Parathyroid adenoma (tissue), 2 donors: ENCODE measurements around the gene KCNK3.

Experiments
- H2AFZ ChIP-seq: fragments of 300-600 bp; sonication (generic); one replicate; pipeline ENCODE4 v1.7.0; 2017; ENCODE audit warnings: antibody characterized with exemption, mild to moderate bottlenecking
- H3K27ac ChIP-seq: fragments of 300-600 bp; sonication (generic); one replicate; pipeline ENCODE4 v1.7.0; 2017
- H3K27me3 ChIP-seq: fragments of 300-600 bp; sonication (generic); one replicate; pipeline ENCODE4 v1.7.0; 2017; ENCODE audit warnings: low read length; ENCODE audit not compliant: control insufficient read depth, insufficient read depth
- H3K36me3 ChIP-seq: fragments of 300-600 bp; sonication (generic); one replicate; pipeline ENCODE4 v1.7.0; 2017; ENCODE audit warnings: low read length; ENCODE audit not compliant: control insufficient read depth, insufficient read depth
- H3K4me1 ChIP-seq: fragments of 300-600 bp; sonication (generic); one replicate; pipeline ENCODE4 v1.7.0; 2017; ENCODE audit warnings: control low read depth
- H3K4me2 ChIP-seq: fragments of 300-600 bp; sonication (generic); one replicate; pipeline ENCODE4 v1.7.0; 2017; ENCODE audit warnings: low read length
- H3K4me3 ChIP-seq: fragments of 300-600 bp; sonication (generic); one replicate; pipeline ENCODE4 v1.7.0; 2017; ENCODE audit warnings: low read depth, low read length
- H3K79me2 ChIP-seq: fragments of 300-600 bp; sonication (generic); one replicate; pipeline ENCODE4 v1.7.0; 2017; ENCODE audit warnings: control low read depth
- H3K9ac ChIP-seq: fragments of 300-600 bp; sonication (generic); one replicate; pipeline ENCODE4 v1.7.0; 2017; ENCODE audit warnings: mild to moderate bottlenecking
- H3K9me3 ChIP-seq: fragments of 300-600 bp; sonication (generic); one replicate; pipeline ENCODE4 v1.7.0; 2017; ENCODE audit warnings: low read length; ENCODE audit not compliant: control insufficient read depth
- TF ChIP-seq, protein P1 (sequence below): fragments of 300-600 bp; sonication (generic); IDR thresholded peaks from one replicate; pipeline ENCODE4 v1.7.0; 2017; ENCODE audit warnings: antibody characterized with exemption, mild to moderate bottlenecking
- donor health status: primary hyperparathyroidism.

KCNK3 gene

GRCh38 chr2:26675651-26676255, 16.8 kb upstream of the KCNK3 start:
- H3K4me2 ChIP-seq: no peak overlapping the region
- no peak overlapping the region for H3K4me3 ChIP-seq
- H3K4me1 ChIP-seq: peaks cover 3% of the 10 kb centered on the region
- H3K36me3 ChIP-seq: no peaks in the 10 kb centered on the region
- no peak overlapping the region for H3K27ac ChIP-seq
- no peaks in the 10 kb centered on the region for H3K27me3 ChIP-seq
- no peaks in the 10 kb centered on the region for H3K9me3 ChIP-seq
- TF ChIP-seq, protein P1, sequence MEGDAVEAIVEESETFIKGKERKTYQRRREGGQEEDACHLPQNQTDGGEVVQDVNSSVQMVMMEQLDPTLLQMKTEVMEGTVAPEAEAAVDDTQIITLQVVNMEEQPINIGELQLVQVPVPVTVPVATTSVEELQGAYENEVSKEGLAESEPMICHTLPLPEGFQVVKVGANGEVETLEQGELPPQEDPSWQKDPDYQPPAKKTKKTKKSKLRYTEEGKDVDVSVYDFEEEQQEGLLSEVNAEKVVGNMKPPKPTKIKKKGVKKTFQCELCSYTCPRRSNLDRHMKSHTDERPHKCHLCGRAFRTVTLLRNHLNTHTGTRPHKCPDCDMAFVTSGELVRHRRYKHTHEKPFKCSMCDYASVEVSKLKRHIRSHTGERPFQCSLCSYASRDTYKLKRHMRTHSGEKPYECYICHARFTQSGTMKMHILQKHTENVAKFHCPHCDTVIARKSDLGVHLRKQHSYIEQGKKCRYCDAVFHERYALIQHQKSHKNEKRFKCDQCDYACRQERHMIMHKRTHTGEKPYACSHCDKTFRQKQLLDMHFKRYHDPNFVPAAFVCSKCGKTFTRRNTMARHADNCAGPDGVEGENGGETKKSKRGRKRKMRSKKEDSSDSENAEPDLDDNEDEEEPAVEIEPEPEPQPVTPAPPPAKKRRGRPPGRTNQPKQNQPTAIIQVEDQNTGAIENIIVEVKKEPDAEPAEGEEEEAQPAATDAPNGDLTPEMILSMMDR: no peak
- H3K79me2 ChIP-seq: no peaks in the 10 kb centered on the region
- H2AFZ ChIP-seq: no peak overlapping the region
- H3K9ac ChIP-seq: no peak overlapping the region

- H3K9me3 ChIP-seq: no peaks in the 10 kb centered on the region
- H3K79me2 ChIP-seq: no peaks in the 10 kb centered on the region
- peaks cover 4% of the 10 kb centered on the region for H3K4me1 ChIP-seq
- H3K27me3 ChIP-seq: no peaks in the 10 kb centered on the region
- H2AFZ ChIP-seq: no peak overlapping the region
- no peak overlapping the region for H3K4me2 ChIP-seq
- no peaks in the 10 kb centered on the region for H3K36me3 ChIP-seq
- no peak overlapping the region for H3K4me3 ChIP-seq
- no peak overlapping the region for H3K9ac ChIP-seq
- H3K27ac ChIP-seq: no peak overlapping the region
- TF ChIP-seq, protein P1: no peak
These were observed 14.5 kb upstream of the KCNK3 start for GRCh38 chr2:26678035-26678434.

DNA sequence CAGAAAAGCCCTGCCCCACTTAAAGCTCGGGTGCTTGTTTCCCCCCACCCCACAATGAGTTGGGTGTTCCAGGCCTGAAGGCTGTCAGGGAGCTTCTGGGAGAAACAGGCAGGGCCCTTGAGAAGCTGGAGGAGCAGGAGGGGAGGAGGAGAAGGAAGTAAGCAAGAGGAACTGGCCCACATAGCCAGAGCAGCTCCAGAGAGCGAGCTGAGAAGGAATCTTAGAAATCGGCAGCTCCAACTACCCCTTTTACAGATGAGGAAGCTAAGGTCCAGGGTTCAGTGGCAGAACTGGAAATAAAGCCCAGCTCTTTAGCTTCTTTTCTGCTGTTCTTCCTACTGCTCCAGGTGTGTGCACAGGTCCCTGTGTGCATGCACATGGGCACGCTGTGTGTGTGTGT, 12.7 kb upstream of the KCNK3 start:
- no peaks in the 10 kb centered on the region for H3K79me2 ChIP-seq
- H3K4me3 ChIP-seq: no peak overlapping the region
- H3K27ac ChIP-seq: no peak overlapping the region
- H3K36me3 ChIP-seq: no peaks in the 10 kb centered on the region
- no peaks in the 10 kb centered on the region for H3K9me3 ChIP-seq
- peaks cover 4% of the 10 kb centered on the region for H3K4me1 ChIP-seq
- H2AFZ ChIP-seq: no peak overlapping the region
- no peaks in the 10 kb centered on the region for H3K27me3 ChIP-seq
- TF ChIP-seq, protein P1: no peak
- H3K9ac ChIP-seq: no peak overlapping the region
- H3K4me2 ChIP-seq: no peak overlapping the region

DNA sequence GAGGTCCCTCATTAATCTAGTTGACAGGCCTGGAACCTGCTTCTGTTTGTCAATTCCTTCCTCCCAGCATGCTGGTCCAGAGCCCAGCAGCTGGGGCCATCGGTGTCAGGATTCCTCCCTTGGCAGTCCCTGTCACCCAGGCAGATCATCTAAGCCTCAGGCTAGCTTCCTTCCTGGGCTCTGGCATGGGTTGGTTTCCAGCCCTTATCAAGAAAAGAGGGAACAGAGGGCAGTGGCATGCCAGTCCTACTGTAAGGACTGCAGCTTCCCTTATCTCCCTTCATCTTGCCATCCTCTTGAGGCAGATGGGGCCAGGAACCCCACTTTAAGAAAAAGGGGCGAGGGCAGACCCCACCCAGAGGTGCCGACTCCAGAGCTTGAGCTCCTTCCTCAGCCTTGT, 10.9 kb upstream of the KCNK3 start:
- no peak overlapping the region for H3K27ac ChIP-seq
- H3K36me3 ChIP-seq: no peaks in the 10 kb centered on the region
- no peaks in the 10 kb centered on the region for H3K9me3 ChIP-seq
- H3K27me3 ChIP-seq: no peaks in the 10 kb centered on the region
- H2AFZ ChIP-seq: no peak overlapping the region
- no peak overlapping the region for H3K4me2 ChIP-seq
- peaks cover 12% of the 10 kb centered on the region for H3K4me1 ChIP-seq
- TF ChIP-seq, protein P1: no peak
- H3K9ac ChIP-seq: no peak overlapping the region
- H3K79me2 ChIP-seq: no peaks in the 10 kb centered on the region
- H3K4me3 ChIP-seq: no peak overlapping the region

DNA sequence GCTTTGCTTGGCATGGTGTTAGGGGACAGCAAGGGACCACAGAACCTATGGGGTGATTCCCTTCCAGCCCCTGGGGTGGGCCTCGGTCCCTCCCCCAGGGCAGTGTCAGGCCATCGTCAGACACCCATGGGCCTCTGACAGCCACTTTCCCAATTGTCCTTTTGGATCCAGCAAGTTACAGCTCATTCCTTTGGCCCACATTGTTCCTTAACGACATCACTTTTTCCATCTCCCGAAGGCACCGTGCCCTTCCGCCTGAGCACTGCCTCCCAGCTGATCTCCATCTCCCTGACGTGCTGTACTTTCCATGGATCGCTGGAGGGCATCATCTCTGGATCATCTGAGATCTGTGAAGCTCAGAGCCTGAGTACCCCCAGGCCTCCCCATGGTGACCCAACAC, 10.4 kb upstream of the KCNK3 start:
- no peak overlapping the region for H3K9ac ChIP-seq
- TF ChIP-seq, protein P1: no peak
- H3K4me2 ChIP-seq: no peak overlapping the region
- no peak overlapping the region for H3K27ac ChIP-seq
- H2AFZ ChIP-seq: no peak overlapping the region
- no peak overlapping the region for H3K4me3 ChIP-seq
- H3K36me3 ChIP-seq: no peaks in the 10 kb centered on the region
- no peaks in the 10 kb centered on the region for H3K9me3 ChIP-seq
- H3K27me3 ChIP-seq: no peaks in the 10 kb centered on the region
- no peaks in the 10 kb centered on the region for H3K79me2 ChIP-seq
- H3K4me1 ChIP-seq: peaks cover 12% of the 10 kb centered on the region
